HG03571 (cell line): Measurements from ENCODE around the gene LAMA3.

Experiments used
- ATAC-seq: cut with Tn5 transposase; IDR thresholded peaks from one replicate; pipeline ENCODE4 v1.9.1; 2021; ENCODE audit not compliant: unreplicated experiment

The LAMA3 gene

DNA sequence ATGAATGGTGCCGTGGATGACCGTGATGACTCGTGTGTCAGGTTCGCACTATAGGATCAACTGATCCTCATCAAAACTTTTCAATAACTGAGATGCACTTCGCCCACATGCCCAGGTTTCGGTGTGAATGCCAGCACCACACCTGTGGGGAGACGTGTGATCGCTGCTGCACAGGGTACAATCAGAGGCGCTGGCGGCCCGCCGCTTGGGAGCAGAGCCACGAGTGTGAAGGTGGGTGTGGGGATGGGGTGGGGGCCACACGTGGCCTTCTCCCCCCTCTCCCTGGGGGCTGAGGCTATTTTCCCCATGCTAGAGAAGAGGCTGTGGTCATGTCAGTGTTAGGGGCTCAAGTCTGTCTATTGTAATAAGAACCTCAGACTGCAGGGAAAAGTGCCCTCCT, 69.0 kb downstream of the LAMA3 start:
- ATAC-seq: no peak

DNA sequence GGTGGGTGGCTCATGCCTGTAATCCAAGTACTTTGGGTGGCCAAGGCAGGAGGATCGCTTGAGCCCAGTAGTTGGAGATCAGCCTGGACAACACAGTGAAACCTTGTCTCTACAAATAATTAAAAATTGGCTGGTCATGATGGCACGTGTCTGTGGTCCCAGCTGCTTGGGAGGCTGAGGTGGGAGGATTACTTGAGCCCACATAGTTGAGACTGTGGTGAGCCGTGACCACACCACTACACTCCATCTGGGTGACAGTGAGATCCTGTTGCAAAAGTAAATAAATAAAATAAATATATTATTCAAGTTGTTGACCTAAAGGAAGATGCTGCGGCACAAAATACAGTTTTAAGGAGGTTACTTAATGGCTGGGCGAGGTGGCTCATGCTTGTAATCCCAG, 72.7 kb downstream of the LAMA3 start:
- no peak for ATAC-seq

DNA sequence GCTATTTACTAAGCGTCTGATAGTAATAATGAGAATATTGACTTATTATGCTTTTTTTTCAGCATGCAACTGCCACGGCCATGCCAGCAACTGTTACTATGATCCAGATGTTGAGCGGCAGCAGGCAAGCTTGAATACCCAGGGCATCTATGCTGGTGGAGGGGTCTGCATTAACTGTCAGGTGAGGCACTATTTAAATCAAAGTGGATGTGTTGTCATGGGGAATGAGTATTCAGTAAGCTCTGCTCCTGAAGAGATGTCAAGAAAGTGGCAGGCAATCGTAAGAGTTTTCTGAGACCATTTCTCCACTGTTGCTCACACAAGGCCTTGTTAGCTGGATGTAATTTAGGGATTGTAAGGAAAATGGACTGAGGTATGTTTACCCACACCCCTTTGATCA, 74.1 kb downstream of the LAMA3 start:
- no peak for ATAC-seq

GRCh38 chr18:23765931-23766330, 76.7 kb downstream of the LAMA3 start:
- no peak for ATAC-seq

DNA sequence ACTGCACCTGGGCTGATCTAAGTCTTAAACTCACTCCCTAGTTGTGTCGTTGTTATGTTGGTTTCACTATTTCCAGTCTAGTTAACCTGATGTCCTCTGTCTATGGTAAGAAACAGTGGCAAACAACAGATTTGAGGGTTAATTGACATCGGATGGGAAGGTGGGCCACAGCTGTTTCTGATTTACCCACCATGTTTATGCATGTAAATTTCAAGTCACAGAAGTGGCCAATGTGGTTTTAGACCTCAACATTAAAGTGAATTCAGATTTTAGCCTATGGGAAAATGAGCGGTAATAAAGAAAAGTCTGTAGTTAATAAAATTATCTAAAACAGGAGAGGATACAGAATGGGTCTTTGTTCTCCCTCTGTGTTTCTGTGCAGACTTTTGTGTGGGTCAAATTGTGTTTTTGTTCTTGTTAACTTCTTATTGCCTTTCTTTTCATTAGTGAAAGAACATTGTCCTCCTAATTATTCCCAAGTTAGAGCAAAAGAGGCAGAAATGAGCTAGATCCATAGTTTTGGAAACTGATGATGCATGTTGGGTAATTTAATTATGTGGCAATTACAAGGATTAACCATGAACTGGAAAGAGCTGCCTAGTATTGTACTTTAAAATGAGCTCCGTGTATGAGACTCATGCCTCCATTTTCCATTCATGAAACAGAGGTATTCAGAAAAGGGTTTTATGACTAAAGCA, 83.2 kb downstream of the LAMA3 start:
- ATAC-seq: no peak

- ATAC-seq: no peak
These were observed 87.1 kb downstream of the LAMA3 start for GRCh38 chr18:23776306-23776705.

DNA sequence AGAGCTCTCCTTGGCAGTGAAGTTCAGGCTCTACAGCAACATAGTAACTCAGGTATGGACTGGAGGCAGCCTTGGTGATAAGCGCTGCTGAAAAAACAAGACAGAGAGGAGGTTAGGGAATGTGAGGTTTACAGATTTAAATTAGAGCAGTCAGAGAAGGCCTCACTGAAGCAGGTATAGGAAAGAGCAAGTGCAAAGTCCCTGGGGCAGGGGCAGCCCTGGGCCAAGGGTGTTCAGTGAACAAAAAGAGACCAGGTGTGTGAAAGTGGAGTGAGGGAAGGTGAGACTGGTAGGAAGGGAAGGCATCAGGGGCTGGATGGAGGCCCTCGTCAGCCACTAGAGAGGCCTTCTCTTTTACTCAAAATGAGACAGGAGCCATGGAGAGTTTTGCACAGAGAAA, 89.6 kb downstream of the LAMA3 start:
- no peak for ATAC-seq

DNA sequence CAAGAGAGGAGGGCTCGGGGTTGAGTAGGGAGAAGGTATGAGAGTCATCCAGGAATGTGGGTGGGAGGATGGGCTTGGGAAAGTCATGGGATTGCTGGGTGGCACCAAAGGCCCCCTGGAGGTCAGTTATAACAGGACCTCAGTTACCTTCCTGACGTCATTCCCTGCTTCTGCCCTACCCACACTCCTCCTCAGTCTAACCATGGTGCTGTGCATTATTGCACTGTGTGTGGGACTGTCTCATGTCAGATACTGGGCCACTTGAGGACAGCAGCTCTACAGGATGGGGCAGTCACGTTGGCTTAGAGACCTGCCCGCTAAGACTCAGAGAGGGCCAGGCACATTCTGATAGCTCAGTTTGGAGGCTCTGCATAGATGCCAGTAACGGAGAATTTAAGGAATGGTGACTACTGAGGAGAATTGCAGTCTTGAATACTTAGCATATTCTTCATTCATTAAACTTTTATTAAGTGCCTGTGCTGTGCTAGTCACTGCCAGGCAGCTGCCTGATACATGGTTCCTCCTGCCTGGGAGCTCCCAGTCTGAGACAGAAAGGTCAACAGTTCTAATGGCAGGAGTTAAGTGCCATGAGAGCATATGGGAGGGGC, 90.5 kb downstream of the LAMA3 start:
- no peak for ATAC-seq

- ATAC-seq: no peak
These were observed 95.6 kb downstream of the LAMA3 start for GRCh38 chr18:23784832-23785245.

GRCh38 chr18:23793051-23793450, 103.8 kb downstream of the LAMA3 start:
- ATAC-seq: no peak

- no peak for ATAC-seq
These were observed 105.0 kb downstream of the LAMA3 start for GRCh38 chr18:23793985-23794867.

- ATAC-seq: no peak
These were observed 109.0 kb downstream of the LAMA3 start for GRCh38 chr18:23798249-23798648.

- no peak for ATAC-seq
These were observed 109.6 kb downstream of the LAMA3 start for GRCh38 chr18:23798824-23799223.

DNA sequence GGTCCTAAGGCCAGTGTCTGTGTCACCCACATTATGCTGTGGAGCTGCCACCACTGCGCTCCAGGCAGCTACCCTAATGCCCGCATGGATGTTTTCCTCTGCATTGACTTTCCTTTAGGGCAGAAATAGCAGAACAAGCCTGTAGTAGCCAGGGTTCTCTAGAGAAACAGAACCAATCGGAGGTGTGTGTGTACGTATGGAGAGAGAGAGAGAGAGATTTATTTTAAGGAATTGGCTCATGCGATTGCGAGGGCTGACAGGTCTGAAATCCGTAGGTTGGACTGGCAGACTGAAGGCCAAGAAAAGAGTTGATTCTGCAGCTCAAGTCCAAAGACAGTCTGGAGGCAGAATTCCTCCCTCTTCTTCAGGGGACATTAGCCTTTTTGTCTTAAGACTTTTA, 110.3 kb downstream of the LAMA3 start:
- ATAC-seq: no peak

DNA sequence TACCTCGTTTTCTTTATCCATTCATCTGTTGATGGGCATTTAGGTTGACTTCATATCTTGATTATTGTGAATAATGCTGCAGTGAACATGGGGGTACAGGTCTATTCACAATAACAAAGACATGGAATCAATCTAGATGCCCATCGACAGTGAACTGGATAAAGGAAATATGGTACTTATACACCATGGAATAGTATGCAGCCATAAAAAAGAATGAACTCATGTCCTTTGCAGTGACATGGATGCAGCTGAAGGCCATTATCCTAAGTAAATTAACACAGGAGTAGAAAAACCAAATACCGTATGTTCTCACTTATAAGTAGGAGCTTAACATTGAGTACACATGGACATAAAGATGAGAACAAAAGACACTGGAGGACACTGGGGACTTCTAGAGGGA, 111.6 kb downstream of the LAMA3 start:
- ATAC-seq: no peak

- no peak for ATAC-seq
These were observed 113.6 kb downstream of the LAMA3 start for GRCh38 chr18:23802817-23803216.

DNA sequence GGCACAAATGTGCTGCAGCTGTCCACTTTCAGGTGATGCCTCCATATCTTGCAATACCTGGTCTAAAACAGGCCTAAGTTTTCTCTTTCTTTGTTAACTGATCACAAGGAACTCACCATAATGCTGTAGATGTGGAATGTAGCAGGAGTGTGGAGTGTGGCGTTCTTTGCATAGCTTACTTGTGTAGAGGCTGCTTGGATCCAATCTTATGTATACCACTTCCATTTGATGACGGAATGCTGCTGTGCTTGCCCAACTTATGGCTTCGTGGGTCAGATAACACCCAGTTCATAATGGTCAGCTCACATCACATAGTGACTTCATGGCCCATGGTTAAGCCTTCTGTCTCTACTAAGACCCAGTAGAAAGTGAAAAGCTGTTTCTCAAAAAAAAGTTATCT, 114.5 kb downstream of the LAMA3 start:
- no peak for ATAC-seq

GRCh38 chr18:23805898-23806297, 116.6 kb downstream of the LAMA3 start:
- ATAC-seq: no peak

DNA sequence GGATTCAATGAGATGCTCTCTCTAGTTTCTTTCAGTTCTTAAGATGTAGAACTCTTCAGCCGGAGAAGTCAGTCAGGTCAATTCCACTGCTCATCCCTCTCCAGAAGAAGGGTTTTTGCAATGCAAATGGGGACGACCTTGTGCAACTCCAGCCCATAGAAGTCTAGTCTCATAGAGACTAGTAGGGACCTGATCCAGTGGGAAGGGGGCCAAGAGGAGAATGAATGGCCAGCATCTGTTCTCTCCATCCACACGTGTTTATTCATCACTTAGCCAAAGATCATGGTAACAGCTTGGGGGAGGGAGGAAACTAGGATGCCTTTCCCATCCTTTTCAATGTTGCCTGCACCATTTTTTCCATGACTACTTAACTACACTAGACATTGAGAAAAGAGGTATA, 120.2 kb downstream of the LAMA3 start:
- no peak for ATAC-seq

GRCh38 chr18:23810396-23810795, 121.1 kb downstream of the LAMA3 start:
- no peak for ATAC-seq

DNA sequence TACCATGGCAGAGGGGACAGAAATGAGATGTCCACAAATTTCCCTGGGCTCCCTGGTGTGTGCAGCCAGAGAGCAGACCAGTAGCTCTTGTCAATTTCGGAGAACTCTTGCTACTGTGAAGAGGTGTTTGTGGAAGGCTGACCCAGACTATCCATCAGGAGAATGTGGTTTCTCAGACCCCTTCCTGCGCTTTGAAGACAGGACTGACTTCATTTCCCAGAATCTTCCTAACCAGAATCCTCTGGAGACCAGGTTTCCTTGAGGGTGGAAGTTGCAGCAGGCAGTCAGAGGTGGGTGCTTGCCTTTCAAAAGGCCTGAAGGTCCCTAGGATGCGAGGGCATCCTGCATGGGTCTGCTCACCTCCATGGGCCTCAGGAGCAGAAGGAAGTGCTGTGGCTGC, 121.9 kb downstream of the LAMA3 start:
- no peak for ATAC-seq
